HG03432 (cell line): ENCODE results near the gene RAB27B.

Source experiments
- ATAC-seq: cut with Tn5 transposase; IDR thresholded peaks from one replicate; pipeline ENCODE4 v1.9.1; 2021; ENCODE audit warnings: mild to moderate bottlenecking, moderate library complexity; ENCODE audit not compliant: unreplicated experiment

The RAB27B gene

DNA sequence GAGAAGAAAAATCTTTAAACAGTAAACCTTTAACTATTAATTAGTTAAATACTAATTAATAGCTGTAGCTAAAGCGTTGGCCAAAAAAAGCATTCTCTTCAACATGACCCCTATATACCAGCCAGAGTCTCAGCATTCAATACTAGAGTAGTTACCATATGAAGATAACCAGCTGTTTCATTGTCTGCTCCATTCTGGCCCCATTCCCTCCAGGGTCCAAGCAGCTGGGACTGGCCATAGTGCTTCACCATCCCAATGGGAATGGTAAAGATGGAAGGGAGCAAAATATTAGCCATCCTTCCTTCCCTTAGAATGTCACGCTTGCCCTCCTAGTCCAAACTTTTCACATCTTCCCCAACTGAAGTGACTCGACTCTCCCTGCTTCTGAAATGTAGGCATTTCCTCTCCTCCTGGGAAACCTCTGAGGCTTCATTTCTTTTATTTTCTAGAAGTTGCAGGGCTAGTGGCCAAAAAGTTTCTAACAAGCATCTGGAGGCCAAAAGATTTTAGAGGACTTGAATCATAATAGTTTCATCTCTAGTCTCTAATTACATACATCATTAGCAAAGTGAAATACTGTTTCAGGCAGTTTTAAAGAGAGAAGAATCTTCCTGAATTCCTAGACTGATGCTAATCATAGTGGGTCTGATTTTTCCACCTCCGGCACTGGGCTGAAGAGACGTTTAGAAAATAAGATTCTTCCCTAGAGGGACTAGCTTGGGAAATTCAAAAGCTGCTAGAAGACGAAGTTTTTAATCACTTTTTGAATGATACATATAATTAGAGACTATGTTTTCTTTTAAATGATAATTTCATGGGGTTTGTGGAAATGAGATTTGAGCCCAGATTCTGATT, 78.3 kb downstream of the RAB27B start:
- no peak for ATAC-seq

DNA sequence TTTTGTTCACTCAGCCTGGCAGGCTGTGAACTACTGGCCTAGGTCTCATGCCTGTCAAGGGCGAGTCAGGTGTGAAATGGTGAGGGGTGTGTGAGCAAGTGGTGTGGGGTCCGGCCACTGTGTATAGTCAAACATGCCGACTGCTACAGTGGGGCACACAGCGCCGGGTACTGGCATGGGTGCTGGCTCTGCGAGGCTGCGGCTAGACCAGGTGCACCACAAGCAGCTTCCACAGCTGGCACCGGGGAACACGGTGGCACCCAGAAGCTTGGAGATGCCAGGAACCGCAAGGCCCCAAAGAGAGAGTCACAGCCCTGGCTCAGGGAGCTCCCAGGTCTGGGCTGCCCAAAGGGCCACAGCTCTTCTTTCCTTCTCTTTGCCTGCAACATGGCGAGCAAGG, 81.3 kb downstream of the RAB27B start:
- ATAC-seq = no peak

DNA sequence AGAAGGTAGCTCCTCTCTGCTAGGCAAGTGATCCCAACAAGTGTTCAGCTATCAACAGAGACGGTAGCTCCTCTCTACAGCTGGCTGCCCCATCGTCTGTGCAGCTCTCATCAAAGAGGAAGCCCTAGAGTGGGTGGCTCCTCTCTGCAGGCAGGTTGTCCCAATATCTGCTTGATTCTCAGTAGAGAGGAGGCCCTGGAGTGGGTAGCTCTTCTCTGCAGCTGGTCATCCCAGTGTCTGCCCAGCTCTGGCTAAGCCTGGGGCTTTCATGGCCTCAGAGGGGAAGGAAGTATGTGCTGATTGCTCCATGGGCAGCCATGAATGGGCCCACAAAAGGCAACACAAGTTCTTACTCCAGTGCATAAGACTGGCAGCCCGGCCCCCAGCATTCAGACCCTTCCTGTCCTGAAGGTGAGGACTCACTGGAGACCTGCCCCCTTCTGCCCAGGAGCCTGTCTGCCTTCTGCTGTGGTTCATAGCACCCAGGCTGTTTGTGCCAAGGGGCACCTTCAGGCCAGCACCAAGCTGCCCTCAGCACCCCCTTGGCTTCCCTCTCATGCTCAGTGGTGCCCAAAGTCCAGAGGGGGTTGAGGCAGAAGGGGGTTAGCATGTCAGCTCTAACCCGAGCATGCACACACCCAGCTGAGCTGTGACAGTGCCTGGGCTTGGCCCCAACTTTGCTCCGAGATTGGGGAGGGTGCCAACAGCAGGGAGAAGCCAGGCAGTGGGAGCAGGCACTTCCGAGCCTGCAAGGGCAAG, 82.1 kb downstream of the RAB27B start:
- ATAC-seq = no peak

DNA sequence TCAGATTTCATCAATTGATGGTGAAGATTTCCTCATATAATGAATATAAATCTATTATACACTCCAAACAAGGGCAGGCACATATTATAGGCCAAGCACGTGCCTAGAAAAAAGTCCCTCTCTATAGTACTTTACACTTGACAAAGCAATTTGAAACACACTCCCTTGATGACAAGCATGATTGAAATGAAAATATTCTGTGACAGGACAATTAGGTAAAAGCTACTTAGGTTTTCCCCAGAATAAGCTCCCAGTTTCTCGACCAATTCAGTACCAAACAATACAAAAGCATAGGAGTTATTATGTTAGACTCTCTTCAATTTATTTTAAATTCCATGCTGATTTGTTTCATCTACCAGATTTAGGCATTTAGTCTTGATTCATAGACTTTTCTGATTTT, 83.3 kb downstream of the RAB27B start:
- ATAC-seq = no peak

DNA sequence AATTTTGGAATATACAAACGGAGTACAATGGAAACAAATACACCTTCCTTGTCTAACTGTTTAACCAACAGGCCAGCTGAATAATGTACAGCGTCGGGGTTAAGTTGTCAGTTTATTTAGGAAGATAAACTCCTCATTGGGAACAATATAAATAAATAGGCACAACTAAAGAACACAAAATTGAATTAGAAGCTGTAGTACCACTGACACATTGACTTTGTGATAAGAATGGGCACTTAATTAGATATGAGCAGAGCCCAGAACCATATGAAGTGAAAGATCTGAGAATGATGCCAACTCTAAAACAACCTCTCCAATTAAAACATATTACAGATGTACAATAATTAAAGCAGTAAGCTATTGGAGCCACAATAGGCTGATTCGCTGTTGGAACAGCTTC, 86.5 kb downstream of the RAB27B start:
- no peak for ATAC-seq

DNA sequence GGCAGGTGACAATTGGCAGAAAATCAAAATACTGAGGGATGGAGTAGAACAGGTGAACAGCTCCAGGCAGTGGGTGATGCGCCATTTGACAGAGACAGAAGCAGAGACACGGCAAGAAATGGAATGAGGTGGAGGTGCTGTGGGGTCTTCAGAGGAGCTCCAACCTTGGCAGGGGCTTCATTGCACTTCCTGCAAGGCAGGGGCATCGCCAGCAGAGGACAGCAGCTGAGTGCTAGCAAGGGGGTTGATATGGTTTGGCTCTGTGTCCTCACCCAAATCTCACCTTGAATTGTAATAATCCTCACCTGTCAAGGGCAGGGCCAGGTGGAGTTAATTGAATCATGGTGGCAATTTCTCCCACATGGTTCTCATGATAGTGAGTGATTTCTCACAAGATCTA, 88.2 kb downstream of the RAB27B start:
- ATAC-seq = no peak

DNA sequence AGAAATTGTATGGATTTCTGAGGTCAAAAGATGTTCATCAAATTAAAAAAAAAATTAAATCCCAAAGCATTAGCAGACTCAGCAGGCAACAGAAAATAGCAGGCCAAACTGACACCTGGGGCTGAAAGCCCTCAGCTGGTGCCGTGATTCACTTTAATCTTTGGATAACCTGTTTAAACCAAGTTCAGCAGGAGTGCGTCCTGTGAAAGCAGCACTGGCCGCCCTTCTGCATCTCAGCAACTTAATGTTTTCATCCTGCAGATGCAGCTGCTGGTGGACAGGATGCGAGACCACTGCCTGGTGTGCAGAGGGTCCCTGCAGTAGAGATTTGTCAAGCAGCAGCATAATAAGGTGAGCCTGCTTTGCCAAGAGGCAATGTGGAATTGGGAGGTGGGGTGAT, 89.8 kb downstream of the RAB27B start:
- no peak for ATAC-seq

DNA sequence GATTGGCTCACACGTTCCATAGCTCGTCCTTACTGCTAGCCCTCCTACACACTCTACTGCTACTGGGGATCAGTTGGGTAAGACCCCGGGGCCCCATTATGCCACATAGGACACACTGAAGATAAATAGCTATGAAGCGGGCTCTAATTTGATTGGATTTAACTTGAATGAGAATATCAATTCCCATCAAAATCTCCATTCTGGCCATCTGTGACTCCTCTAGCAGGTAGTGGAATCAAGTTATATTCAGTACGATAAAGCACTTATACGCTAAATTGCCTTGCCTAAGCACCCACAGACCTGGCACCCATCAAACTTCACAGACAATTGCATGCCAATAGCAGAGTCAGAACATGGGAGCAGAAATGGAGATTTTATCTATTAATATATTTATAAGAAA, 91.1 kb downstream of the RAB27B start:
- ATAC-seq = no peak

DNA sequence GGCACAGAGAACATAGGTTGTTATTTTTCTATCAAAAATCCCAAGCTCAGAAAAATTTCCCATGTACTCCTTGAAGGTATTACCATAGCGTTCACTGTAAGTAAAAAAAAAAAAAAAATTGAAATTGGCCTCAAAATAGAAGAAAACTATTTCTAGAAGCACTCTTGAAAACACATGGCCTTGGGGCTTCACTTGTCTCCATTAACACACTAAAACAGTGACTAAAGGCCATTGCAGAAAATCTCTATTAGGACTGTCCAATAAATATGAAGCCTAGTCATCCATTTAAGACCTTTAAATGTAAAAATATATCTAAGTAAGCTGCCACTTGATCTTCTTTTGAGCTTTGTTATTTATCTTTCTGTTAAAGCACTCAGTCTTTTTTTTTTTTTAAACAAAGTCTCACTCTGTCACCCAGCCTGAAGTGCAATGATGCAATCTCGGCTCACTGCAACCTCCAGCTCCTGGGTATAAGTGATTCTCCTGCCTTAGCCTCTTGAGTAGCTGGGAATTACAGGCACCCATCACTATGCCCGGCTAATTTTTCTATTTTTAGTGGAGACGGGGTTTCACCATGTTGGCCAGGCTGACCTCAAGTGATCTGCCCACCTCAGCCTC, 95.2 kb downstream of the RAB27B start:
- ATAC-seq = no peak

DNA sequence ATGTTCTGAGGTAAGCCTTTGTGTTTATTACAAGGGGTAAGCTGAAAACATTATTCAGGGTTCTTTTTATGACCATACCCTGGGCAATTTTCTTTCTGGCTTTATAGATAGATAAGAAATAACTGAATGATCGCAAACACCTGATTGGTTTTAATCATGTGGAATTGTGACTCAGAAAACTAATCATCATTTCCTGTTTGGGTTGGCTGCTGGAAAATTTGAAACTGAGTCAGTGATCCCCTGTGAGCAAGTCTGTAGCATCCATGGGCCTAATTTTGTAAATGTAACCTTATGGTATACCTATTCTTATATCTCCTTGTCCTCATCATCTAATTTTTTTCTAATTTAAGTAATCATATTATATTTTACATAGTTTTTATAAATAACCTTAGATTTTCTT, 96.7 kb downstream of the RAB27B start:
- no peak for ATAC-seq

DNA sequence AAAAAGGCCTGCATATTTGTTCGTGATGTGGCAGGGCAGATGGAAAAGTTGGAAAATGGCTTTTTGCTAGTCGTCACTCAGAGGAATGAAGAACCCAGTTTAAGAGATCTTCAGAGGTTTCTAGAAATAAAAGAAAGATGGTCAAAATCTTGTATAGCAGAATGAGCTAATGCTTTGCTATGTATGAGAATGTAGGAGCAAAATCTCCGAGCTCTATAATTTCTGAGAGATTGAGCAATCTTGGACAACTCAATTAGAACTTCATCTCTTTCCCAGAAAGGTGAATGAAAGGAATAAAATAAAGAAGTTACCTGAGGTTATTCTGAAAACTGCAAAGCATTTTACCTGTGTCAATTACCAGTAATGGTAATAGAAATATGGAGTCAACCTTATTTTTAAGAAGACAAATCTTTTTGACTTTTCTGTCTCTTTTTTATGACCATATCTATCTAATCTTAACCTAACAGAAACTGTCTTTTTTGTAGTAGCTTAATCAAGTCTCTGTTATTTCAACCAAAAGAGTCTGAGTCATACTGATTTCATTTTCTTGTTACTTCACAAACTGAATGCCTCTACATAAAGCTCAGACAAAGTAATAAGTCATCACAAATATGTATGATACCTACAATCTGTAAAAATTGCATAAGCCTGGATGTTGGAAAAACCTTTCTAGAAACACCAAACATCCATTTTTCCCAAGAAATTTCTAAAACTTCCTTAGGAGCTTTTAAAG, 98.5 kb downstream of the RAB27B start:
- ATAC-seq = no peak

DNA sequence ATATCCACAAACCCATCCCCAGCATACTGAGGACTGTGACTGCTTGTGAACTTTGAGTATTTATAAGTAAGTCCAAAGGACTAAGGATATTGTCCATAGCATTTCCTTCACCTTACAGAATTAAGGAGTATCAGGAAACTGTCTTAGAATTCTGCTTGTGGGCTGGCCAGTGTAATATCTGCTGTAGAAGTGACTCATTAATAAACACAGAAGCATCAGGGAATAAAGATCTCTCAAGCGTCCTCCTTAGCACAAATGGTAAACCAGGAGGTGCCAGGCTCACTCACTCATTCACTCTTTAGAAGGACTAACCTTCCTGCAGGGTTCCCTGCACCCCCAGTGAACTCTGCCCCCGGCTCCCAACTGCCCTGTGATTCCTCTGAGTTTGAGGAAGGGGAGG, 100.0 kb downstream of the RAB27B start:
- ATAC-seq = no peak

DNA sequence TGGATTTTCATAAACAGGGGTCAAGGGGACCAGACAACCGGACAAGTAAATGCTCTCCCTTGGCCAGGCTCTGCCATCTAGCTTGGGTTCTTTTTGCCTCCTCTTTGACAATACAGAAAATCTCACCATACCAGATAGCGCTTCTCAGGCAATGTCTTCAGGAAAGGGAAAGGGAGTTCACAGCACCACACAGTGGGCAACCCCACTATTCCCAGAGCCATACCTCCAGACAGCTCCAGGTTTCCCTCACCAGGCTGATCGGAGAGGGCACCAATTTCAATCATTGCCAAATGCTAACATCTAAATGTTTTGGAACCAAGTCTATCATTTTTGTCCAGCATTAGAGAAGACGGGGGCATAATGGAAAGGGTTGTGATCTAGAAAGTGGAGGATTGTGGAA, 102.9 kb downstream of the RAB27B start:
- no peak for ATAC-seq

DNA sequence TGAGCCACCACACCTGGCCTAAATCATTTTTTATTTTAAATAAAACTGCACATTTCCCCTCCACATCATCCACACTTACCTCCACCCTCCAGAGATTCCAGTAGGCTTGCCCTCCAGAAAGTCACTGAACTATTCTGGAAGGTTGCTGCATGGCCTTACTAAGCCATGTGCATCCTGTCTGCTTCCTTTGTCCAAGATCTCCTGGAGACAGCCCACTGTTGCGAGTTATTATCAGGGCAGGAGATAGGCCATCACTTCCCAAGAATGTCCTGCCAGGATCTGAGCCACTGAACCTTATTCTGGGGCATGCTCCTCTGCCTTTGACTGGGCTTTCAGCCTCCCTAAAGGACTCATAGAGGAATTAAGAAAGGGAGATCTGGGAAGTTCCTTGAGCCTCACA, 104.2 kb downstream of the RAB27B start:
- ATAC-seq = no peak

DNA sequence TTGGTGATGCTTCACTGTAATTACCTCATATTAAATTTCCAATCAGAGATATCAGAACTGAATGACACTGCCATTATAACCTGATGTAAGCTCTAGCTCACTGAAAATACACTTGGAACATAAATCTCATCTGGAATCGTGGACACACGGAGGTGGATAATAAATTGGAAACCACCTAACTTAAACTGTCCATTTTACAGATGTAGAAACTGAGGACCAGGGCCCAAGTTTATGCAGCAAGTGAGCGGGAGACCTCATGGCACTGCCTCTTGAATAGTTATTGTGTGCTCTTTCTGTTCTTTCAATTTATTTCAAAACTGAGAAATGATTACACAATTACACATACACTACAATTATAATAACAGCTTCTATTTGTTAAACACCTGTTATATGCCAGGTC, 110.2 kb downstream of the RAB27B start:
- ATAC-seq = no peak

DNA sequence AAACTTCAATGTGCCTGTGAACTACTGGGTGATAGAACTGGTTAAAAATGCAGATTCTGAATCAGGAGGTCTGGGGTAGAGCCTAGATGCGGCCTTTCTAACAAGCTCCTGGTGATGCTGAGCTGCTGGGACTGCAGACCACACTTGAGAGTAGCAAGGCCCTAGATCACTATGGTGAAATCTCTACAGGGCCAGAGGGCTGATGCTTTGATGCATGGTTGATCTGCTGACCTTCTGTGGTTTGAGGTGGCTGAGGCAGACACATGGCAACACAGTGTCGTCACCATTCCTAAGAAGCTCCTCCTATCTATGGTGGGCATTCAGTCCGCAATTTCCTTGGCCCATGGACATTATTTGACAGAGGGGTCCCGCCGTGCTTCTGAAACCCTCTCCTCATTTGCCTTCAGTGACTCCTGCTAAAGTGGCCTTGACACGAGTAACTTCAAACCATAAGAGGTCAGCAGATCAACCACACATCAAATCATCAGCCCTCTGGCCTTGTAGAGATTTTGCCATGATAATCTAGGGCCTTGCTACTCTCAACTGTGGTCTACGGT, 111.2 kb downstream of the RAB27B start:
- ATAC-seq = no peak

DNA sequence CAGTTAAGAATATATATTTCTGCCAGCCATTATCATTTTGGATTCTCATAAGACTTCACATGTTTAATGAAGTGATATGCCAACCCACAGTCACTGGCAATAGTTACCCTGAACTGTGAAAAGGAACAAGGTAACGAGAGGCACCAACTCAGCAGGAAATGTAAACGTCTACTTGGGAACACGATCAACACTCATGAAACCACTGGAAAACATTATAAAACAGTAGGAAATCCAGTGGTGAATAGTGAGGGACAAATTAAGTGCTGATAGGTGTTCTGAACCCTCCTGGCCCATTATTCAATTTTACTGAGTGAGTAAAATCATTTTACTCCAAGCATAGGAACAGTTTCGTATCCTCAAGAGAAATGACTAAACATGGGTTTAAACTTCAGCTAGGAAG, 113.9 kb downstream of the RAB27B start:
- ATAC-seq = no peak

DNA sequence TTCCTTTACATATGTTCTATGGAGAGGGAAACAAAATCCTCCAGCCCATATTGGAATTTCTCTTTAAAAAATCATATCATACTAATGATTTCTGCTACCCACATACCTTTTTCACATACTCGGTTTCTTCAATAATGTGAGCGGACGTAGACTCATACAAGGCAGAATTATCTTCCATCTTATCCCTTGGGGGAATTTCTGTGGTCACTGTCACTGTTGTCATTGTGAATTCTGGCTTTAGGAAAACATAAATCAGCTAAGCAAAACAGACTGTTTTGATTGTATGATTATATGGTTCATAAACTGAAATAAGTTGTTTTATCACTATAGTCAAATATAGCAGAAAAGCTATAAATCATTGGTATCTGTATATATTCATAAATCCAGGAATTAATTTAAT, 114.3 kb downstream of the RAB27B start:
- ATAC-seq = no peak
